Muscle layer of duodenum (tissue), 2 donors: ENCODE data around the gene COL27A1.
A peak's percentile ranks its signal among the peaks of the same experiment; 100 is the strongest.

ENCODE experiments used
- H3K27ac ChIP-seq: one replicate; pipeline ENCODE4 v1.7.0; 2013; ENCODE audit warnings: mild to moderate bottlenecking, low read length
- H3K27me3 ChIP-seq: one replicate; pipeline ENCODE4 v1.7.0; 2013; ENCODE audit warnings: low read depth, mild to moderate bottlenecking, control low read depth, low read length
- H3K36me3 ChIP-seq, 2 donors: one replicate each; pipeline ENCODE4 v1.7.0; 2013; ENCODE audit warnings: low read length in 2 of 2, control low read depth in 1 of 2, mild to moderate bottlenecking in 1 of 2; ENCODE audit not compliant: insufficient read depth in 2 of 2, control insufficient read depth in 1 of 2
- H3K4me1 ChIP-seq, 2 donors: one replicate each; pipeline ENCODE4 v1.7.0; 2013; ENCODE audit warnings: low read length in 2 of 2, mild to moderate bottlenecking in 2 of 2, control low read depth in 1 of 2, moderate library complexity in 1 of 2; ENCODE audit not compliant: insufficient read depth in 2 of 2, control insufficient read depth in 1 of 2
- H3K4me3 ChIP-seq, 2 donors: one replicate each; pipeline ENCODE4 v1.7.0; 2013; ENCODE audit warnings: low read length in 2 of 2, low read depth in 1 of 2, mild to moderate bottlenecking in 1 of 2
- H3K9me3 ChIP-seq, 2 donors: one replicate each; pipeline ENCODE4 v1.7.0; 2013; ENCODE audit warnings: low read length in 2 of 2, control low read depth in 1 of 2, mild to moderate bottlenecking in 1 of 2; ENCODE audit not compliant: control insufficient read depth in 1 of 2
- donor health status: healthy.

The COL27A1 gene

DNA sequence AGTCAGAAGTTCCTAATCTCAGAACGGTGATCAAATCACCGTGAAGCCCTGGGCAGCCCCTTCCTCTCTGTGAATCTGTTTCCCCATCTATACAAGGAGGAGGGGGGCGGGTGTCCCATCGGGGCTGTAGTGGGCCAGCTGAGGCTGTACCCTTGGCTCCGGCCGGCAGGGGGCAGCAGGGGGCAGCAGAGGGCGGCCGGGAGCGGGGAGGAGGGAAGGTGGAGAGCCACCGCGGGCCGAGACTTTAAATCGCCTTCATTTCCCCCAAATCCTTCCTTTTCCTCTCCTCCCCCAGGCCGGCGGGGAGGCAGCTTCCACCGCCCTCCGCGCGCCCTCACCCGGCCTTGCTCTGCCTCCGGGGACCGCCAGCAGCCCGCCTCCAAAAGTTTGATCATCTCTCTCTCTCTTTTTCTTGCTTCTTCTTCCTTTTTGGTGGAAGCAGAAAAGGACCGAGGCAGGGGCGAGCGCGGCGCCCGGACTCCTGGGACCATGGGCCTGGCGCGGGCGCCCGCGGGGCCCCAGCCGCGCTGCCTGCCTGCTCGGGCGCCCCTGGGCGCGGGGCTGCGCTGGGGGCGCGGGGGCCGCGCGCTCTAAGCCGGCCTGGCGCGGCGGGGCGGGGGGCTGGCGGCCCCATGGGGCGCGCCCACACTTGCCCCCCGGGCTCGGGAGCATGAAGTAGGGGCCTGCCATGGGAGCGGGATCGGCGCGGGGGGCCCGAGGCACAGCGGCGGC, at the start of gene COL27A1:
Gene COL27A1, plus strand, starts transcription at position 275 of the 732 bp plus-strand sequence. Its CDS starts 414 bp downstream, at position 689.
- Histone ChIP-seq H3K9me3 (no peaks in the 10 kb centered on the region), H3K27ac (no peak within 1 kb of the TSS), H3K27me3 (peaks cover 17% of the 10 kb centered on the region), H3K4me1 (peaks cover 0 to 19% of the 10 kb centered on the region in 2 donors), H3K4me3 (peak within 1 kb of the TSS; percentile 60 to 68), H3K36me3 (no peaks in the 10 kb centered on the region)

DNA sequence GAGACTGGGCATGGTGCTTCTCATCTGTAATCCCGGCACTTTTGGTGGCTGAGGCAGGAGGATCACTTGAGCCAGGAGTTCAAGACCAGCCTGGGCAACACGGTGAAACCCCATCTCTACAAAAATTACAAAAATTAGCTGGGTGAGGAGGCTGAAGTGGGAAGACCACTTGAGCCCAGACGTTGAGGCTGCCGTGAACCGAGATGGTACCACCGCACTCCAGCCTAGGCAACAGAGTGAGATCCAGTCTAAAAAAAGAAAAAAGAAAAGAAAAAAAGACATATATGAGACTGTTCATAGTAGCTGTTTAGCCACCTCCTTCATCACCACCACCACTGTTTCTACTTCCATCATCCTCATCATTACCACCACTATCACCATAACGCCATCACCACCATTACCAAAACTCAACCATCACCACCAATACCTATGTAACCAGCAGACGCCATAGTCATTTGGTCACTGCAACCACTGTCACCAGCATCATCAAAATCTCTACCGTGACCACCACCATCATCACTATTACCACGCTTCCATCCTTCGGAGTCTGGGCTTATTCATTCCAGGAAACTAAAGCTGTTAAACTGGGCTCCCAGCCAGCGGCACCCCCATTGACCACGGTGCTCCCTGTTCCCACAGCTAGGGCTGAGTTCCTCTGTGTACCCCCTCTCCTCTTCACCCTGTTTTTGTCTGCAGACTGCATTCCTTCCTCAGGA, 47.9 kb upstream of the COL27A1 start:
- no peaks in the 10 kb centered on the region for H3K4me1 ChIP-seq
- H3K27me3 ChIP-seq: no peaks in the 10 kb centered on the region
- H3K4me3 ChIP-seq: no peak overlapping the region
- no peaks in the 10 kb centered on the region for H3K9me3 ChIP-seq
- H3K36me3 ChIP-seq: no peaks in the 10 kb centered on the region
- no peak overlapping the region for H3K27ac ChIP-seq

DNA sequence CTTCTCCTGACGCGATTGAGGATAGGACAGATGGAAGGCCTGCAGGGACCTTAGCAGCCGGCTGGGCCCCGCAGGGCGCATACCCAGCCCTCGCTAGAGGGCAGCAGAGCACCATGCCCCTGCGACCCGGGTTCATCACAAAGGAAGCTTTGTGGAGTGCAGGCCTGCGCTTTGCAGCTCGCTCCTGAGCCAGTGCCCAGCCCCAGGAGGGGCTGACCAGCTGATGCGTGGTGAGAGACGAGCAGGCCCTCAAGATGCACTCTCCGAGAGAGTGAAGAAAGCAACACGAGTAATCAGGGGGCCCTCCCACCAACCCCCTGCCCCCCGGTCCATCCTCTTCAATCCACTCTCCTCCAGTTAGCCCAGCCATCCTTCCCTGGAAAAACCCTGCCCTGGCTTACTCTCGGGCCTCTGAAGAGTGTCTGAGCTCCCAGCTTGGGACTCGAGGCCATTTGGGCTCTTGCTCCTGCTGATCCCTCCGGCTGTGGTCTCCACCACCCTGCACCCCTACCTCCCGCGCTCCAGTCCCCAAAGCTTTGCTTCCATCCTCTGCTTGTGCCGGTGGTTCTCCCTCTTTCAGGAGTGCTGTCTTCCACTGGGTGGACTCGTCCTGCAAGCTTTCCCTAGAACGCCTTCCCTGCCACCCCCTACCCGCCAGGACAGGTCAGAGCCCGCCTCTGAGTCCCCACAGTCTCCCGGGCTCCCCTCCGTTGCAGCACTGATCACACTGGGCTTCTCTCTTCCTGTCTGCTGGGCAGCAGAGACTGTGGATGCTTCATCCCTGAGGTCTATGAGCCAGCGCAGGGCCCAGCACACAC, 47.1 kb upstream of the COL27A1 start:
- Histone ChIP-seq H3K27me3 (no peaks in the 10 kb centered on the region), H3K4me1 (peaks cover 0 to 1% of the 10 kb centered on the region in 2 donors), H3K9me3 (no peaks in the 10 kb centered on the region), H3K4me3 (no peak overlapping the region), H3K27ac (no peak overlapping the region), H3K36me3 (no peaks in the 10 kb centered on the region)

DNA sequence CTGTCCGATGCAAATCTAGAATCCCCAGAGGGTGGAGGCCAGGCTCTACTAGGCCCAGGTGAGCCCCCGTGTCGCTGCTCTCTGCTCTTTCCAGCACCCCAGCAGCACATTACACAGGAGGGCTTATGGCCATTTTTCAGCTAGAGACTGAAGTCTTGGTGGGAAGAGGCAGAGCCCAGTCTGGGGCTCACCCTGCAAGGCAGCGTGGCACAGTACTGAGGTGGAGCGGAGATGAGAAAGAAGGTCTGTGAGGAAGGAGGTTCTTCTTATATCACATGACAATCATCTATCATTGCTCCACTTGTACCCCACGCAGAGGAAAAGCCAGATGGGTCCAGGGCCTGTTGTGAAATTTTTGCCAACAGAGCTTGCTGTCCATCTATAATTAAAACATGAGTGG, 46.2 kb upstream of the COL27A1 start:
- H3K4me1 ChIP-seq: peaks cover 0 to 6% of the 10 kb centered on the region in 2 donors
- H3K36me3 ChIP-seq: no peaks in the 10 kb centered on the region
- no peaks in the 10 kb centered on the region for H3K9me3 ChIP-seq
- H3K27me3 ChIP-seq: no peaks in the 10 kb centered on the region
- H3K27ac ChIP-seq: no peak overlapping the region
- H3K4me3 ChIP-seq: no peak overlapping the region

GRCh38 chr9:114110180-114110579, 45.2 kb upstream of the COL27A1 start:
- Histone ChIP-seq H3K9me3 (no peaks in the 10 kb centered on the region), H3K4me3 (no peak overlapping the region), H3K27me3 (no peaks in the 10 kb centered on the region), H3K27ac (no peak overlapping the region), H3K36me3 (no peaks in the 10 kb centered on the region), H3K4me1 (peaks cover 0 to 6% of the 10 kb centered on the region in 2 donors)

- no peaks in the 10 kb centered on the region for H3K9me3 ChIP-seq
- no peaks in the 10 kb centered on the region for H3K27me3 ChIP-seq
- H3K27ac ChIP-seq: no peak overlapping the region
- peaks cover 0 to 6% of the 10 kb centered on the region in 2 donors for H3K4me1 ChIP-seq
- no peak overlapping the region for H3K4me3 ChIP-seq
- no peaks in the 10 kb centered on the region for H3K36me3 ChIP-seq
Observed at GRCh38 chr9:114112325-114112724, 43.0 kb upstream of the COL27A1 start.

DNA sequence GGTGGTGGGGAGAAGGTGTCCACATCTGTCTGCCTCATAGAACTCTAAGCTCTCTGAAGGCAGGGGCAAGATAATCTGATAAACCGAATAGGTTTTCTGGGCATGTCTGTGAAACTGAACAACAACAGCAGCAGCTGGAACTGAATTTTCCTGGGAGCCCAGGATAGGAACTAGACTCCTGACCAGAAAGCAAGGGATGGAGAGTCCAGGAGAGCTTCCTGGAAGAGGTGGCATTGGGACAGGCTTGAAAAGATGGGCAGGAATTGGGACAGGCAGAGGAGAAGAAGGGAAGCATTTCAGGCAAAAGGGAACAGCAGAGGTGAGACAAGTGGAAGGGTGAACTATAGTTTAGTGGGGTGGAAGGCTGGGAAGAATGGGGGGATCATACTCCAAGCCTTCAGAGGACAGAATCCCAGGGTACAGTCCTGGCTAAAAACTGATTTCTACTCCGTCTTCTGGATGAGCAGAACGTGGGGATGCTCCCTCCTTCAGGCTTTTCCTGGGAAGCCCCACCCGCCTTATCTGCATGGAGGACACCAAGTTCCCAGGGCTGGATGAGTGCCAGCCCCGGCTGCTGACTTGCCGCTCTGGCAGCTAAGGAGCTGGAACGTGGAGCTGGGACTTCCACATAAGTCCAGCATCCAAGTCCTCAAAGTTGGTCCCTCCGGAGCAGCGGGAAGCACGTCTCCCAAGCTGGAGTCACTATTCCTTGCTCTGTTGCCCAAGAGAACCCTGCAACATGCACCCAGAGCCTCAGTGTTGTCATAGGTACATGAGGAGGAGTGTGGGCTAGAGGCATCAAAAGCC, 42.4 kb upstream of the COL27A1 start:
- Histone ChIP-seq H3K4me1 (peaks cover 0 to 6% of the 10 kb centered on the region in 2 donors), H3K36me3 (no peaks in the 10 kb centered on the region), H3K27ac (no peak overlapping the region)

GRCh38 chr9:114114364-114114763, 41.0 kb upstream of the COL27A1 start:
- Histone ChIP-seq H3K27me3 (no peaks in the 10 kb centered on the region), H3K27ac (no peak overlapping the region), H3K4me3 (no peak overlapping the region), H3K9me3 (no peaks in the 10 kb centered on the region), H3K36me3 (no peaks in the 10 kb centered on the region), H3K4me1 (peaks cover 0 to 6% of the 10 kb centered on the region in 2 donors)

More for the DNA sequence above, 42.4 kb upstream of the COL27A1 start:
- H3K27me3 ChIP-seq: no peaks in the 10 kb centered on the region
- H3K9me3 ChIP-seq: no peaks in the 10 kb centered on the region
- no peak overlapping the region for H3K4me3 ChIP-seq

GRCh38 chr9:114115654-114116125, 39.6 kb upstream of the COL27A1 start:
- Histone ChIP-seq H3K36me3 (no peaks in the 10 kb centered on the region), H3K9me3 (no peaks in the 10 kb centered on the region), H3K27me3 (no peaks in the 10 kb centered on the region), H3K4me1 (peaks cover 0 to 6% of the 10 kb centered on the region in 2 donors), H3K27ac (no peak overlapping the region), H3K4me3 (no peak overlapping the region)

- Histone ChIP-seq H3K4me1 (peaks cover 0 to 6% of the 10 kb centered on the region in 2 donors), H3K27ac (no peak overlapping the region), H3K36me3 (no peaks in the 10 kb centered on the region), H3K9me3 (no peaks in the 10 kb centered on the region), H3K27me3 (no peaks in the 10 kb centered on the region), H3K4me3 (no peak overlapping the region)
Observed at GRCh38 chr9:114116126-114116747, 39.1 kb upstream of the COL27A1 start.
